GM12873 (cell line): ENCODE data around the gene RDH11.
A peak's percentile ranks its signal among the peaks of the same experiment; 100 is the strongest.
"Not testable (repeated sequence)": the region's sequence is repeated elsewhere in the genome, so short reads cannot be mapped to it uniquely, and the experiment has no call there.

Experiments
- CTCF ChIP-seq: IDR thresholded peaks from 2 replicates; pipeline ENCODE4 v1.5.1; 2012; ENCODE audit warnings: low read depth, mild to moderate bottlenecking, moderate library complexity, low read length, control low read depth; ENCODE audit not compliant: insufficient read depth; ENCODE audit errors: missing control alignments

Gene RDH11

GRCh38 chr14:67718265-67718664 is 22.7 kb upstream of the RDH11 start:
- TF ChIP-seq CTCF, result no peak

- TF ChIP-seq CTCF, result no peak
Observed at GRCh38 chr14:67717048-67717447, 21.5 kb upstream of the RDH11 start.

GRCh38 chr14:67710209-67710608 is 14.6 kb upstream of the RDH11 start:
- TF ChIP-seq CTCF, result no peak

- no peak for TF ChIP-seq CTCF
Observed at GRCh38 chr14:67705211-67705610, 9.6 kb upstream of the RDH11 start.

- TF ChIP-seq CTCF, result peak; percentile 75
Observed at GRCh38 chr14:67704484-67705089, 9.0 kb upstream of the RDH11 start.

GRCh38 chr14:67703997-67704396 is 8.4 kb upstream of the RDH11 start:
- TF ChIP-seq CTCF, result no peak

- TF ChIP-seq CTCF, result not testable (repeated sequence)
Observed at GRCh38 chr14:67701492-67701891, 5.9 kb upstream of the RDH11 start, which contains the start of gene RDH12. Gene RDH12 (plus strand): TSS chr14:67701886. CDS start chr14:67722643, 20,757 bp downstream.
